Osteoblast (primary cell): ENCODE results near the gene DSG3. TPM values are rescaled to one million over a fixed set of nuclear protein-coding genes. Genes with fewer than 3 reads are reported as not detected.
A peak's percentile ranks its signal among the peaks of the same experiment; 100 is the strongest.

Experiments
- DNase-seq: peaks from one replicate; pipeline ENCODE4 v3.0.0; 2011; ENCODE audit warnings: low spot score, mixed read lengths; ENCODE audit not compliant: insufficient read length; ENCODE audit errors: missing footprints
- H2AFZ ChIP-seq: 2 replicates; pipeline ENCODE4 v1.6.0; 2011; ENCODE audit warnings: mild to moderate bottlenecking, low read length
- H3K27ac ChIP-seq: 2 replicates; pipeline ENCODE4 v1.5.1; 2011; ENCODE audit warnings: mild to moderate bottlenecking, low read depth, low read length, moderate library complexity
- H3K27me3 ChIP-seq: 2 replicates; pipeline ENCODE4 v1.6.0; 2012; ENCODE audit warnings: mild to moderate bottlenecking, control low read depth, inconsistent platforms, low read length, moderate library complexity; ENCODE audit not compliant: insufficient read depth
- H3K36me3 ChIP-seq: 2 replicates; pipeline ENCODE4 v1.5.1; 2011; ENCODE audit warnings: mild to moderate bottlenecking, low read length, control low read depth, moderate library complexity; ENCODE audit not compliant: insufficient read depth
- H3K4me1 ChIP-seq: 2 replicates; pipeline ENCODE4 v1.5.1; 2011; ENCODE audit warnings: mild to moderate bottlenecking, low read length, control low read depth, moderate library complexity; ENCODE audit not compliant: insufficient read depth
- H3K4me2 ChIP-seq: 2 replicates; pipeline ENCODE4 v1.6.0; 2011; ENCODE audit warnings: mild to moderate bottlenecking, low read length; ENCODE audit not compliant: insufficient read depth
- H3K4me3 ChIP-seq: fragments of 200-600 bp; sonication (generic); 3 replicates; pipeline ENCODE4 v1.5.1; 2012; ENCODE audit warnings: mild to moderate bottlenecking, low read length, inconsistent platforms; ENCODE audit not compliant: insufficient read depth
- H3K79me2 ChIP-seq: 2 replicates; pipeline ENCODE4 v1.6.0; 2012; ENCODE audit warnings: mild to moderate bottlenecking, low read length, control low read depth, inconsistent platforms; ENCODE audit not compliant: insufficient read depth
- H3K9me3 ChIP-seq: 2 replicates; pipeline ENCODE4 v1.5.1; 2011; ENCODE audit warnings: low read depth, low read length, control low read depth
- H4K20me1 ChIP-seq: 2 replicates; pipeline ENCODE4 v1.6.0; 2012; ENCODE audit warnings: mild to moderate bottlenecking, low read length, control low read depth; ENCODE audit not compliant: insufficient read depth
- CTCF ChIP-seq: IDR thresholded peaks from 2 replicates; pipeline ENCODE4 v1.5.1; 2011; ENCODE audit warnings: mild to moderate bottlenecking, low read depth, low read length, moderate library complexity; ENCODE audit errors: extremely low read depth
- total RNA-seq: library from RNA; depleted of rRNA; stranded (reverse); fragments of >200 nt; gene quantifications from 2 replicates; pipeline ENCODE4 v1.2.3, GENCODE V29; 2012

DSG3 gene
- total RNA-seq, 1 donor, result 1.4 TPM

GRCh38 chr18:31420032-31420431, 27.5 kb upstream of the DSG3 start:
- Histone ChIP-seq H4K20me1 (no peaks in the 10 kb centered on the region), H3K9me3 (no peaks in the 10 kb centered on the region), H3K36me3 (no peaks in the 10 kb centered on the region), H3K4me3 (no peak overlapping the region), H3K27ac (no peak overlapping the region), H3K79me2 (no peaks in the 10 kb centered on the region), H3K27me3 (no peaks in the 10 kb centered on the region), H3K4me2 (no peak overlapping the region), H3K4me1 (no peaks in the 10 kb centered on the region), H2AFZ (no peak overlapping the region)
- DNase-seq, result no peak
- no peak for TF ChIP-seq CTCF

- H3K27ac ChIP-seq, result no peak overlapping the region
- no peaks in the 10 kb centered on the region for H3K27me3 ChIP-seq
- H3K4me2 ChIP-seq, result no peak overlapping the region
- no peaks in the 10 kb centered on the region for H3K9me3 ChIP-seq
- H3K36me3 ChIP-seq, result no peaks in the 10 kb centered on the region
- no peaks in the 10 kb centered on the region for H3K4me1 ChIP-seq
- TF ChIP-seq CTCF, result no peak
- H4K20me1 ChIP-seq, result no peaks in the 10 kb centered on the region
- DNase-seq, result no peak
- no peak overlapping the region for H2AFZ ChIP-seq
- H3K79me2 ChIP-seq, result no peaks in the 10 kb centered on the region
- no peak overlapping the region for H3K4me3 ChIP-seq
Observed at GRCh38 chr18:31420524-31420923, 27.0 kb upstream of the DSG3 start.

GRCh38 chr18:31424383-31424988, 23.1 kb upstream of the DSG3 start:
- no peak overlapping the region for H3K4me3 ChIP-seq
- TF ChIP-seq CTCF, result peak; percentile 69
- H3K4me1 ChIP-seq, result no peaks in the 10 kb centered on the region
- peak; percentile 25 for DNase-seq
- H4K20me1 ChIP-seq, result no peaks in the 10 kb centered on the region
- no peaks in the 10 kb centered on the region for H3K27me3 ChIP-seq
- no peaks in the 10 kb centered on the region for H3K79me2 ChIP-seq
- H3K36me3 ChIP-seq, result no peaks in the 10 kb centered on the region
- no peak overlapping the region for H3K27ac ChIP-seq
- no peak overlapping the region for H2AFZ ChIP-seq
- H3K9me3 ChIP-seq, result no peaks in the 10 kb centered on the region
- no peak overlapping the region for H3K4me2 ChIP-seq

GRCh38 chr18:31426021-31426420, 21.5 kb upstream of the DSG3 start:
- H3K27me3 ChIP-seq, result no peaks in the 10 kb centered on the region
- H3K36me3 ChIP-seq, result no peaks in the 10 kb centered on the region
- no peaks in the 10 kb centered on the region for H4K20me1 ChIP-seq
- H3K4me3 ChIP-seq, result no peak overlapping the region
- H3K4me1 ChIP-seq, result no peaks in the 10 kb centered on the region
- no peaks in the 10 kb centered on the region for H3K9me3 ChIP-seq
- H3K4me2 ChIP-seq, result no peak overlapping the region
- H3K27ac ChIP-seq, result no peak overlapping the region
- H2AFZ ChIP-seq, result no peak overlapping the region
- no peak for DNase-seq
- no peak for TF ChIP-seq CTCF
- no peaks in the 10 kb centered on the region for H3K79me2 ChIP-seq
